NCI-H2029 treated with DMSO at 0.1 percent for 48 hours (cell line): ENCODE results near the gene CKB.

ENCODE experiments used
- DNase-seq: peaks from one replicate; lab custom pipeline; 2025; lab: John Stamatoyannopoulos, UW

CKB gene

GRCh38 chr14:103522649-103523574 is at the start of gene CKB:
Gene CKB (minus strand): TSS chr14:103522830. CDS start chr14:103522493, 337 bp downstream.
- peak; percentile 4 for DNase-seq

- no peak for DNase-seq
These were observed 46.8 kb upstream of the CKB start for GRCh38 chr14:103569408-103569807.

- DNase-seq, result no peak
These were observed 46.3 kb upstream of the CKB start for GRCh38 chr14:103568952-103569351.

DNA sequence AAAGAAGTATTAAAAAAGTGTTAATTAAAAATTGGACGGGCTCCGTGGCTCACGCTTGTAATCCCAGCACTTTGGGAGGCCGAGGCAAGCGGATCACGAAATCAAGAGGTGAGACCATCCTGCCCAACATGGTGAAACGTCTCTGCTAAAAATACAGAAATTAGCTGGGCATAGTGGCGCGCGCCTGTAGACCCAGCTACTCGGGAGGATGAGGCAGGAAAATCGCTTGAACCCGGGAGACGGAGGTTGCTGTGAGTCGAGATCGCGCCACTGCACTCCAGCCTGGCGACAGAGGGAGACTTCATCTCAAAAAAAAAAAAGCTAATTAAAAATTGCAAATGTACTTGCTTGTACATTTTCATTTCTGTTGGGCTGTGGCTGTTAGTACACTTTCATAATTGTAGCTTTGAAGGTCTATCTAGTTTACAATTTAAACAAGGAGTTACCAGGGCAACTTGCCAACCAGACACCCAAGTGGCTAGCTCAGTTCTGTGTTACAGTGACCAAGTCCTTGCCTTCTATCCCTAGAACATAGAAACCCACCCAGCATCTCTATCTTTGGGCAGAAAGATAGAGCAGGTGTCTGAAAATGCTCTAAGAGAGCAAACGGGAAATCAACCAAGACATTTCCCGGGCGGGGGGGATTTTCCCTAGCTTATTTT is 41.3 kb upstream of the CKB start:
- DNase-seq, result no peak

- DNase-seq, result no peak
These were observed 40.6 kb upstream of the CKB start for GRCh38 chr14:103563226-103563620.

DNA sequence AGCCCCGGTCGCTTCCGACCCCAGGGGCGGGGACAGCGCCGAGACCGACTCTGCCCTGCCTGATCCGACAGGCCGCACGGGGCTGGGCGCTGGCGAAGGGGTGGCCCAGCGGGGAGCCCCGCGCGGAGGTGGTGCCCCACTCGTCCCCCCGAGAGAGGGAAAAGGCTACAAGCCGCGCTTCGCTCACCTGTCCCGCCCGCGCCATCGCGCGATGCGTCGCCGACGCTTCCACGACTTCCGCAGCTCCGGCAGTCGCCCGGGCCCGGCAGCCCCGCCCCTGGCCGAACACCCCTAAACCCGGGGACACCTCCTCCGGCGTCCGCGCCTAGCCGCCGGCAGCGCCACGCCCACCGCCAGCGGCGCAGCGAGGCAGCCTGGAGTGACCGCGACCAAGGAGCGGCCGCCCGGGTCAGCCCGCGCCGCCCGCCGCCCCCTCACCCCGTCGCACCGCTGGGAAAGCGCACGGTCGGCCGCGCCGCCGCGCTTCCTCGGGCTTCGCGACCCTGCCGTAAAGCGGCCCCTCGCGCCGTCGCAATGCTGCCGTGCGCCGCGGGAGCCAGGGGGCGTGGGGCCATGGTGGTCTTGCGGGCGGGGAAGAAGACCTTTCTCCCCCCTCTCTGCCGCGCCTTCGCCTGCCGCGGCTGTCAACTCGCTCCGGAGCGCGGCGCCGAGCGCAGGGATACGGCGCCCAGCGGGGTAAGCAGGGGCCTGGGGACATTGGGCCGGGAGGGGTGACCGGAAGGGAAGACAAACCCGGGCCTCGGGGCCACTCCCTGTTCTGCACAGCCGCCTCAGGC is 40.0 kb upstream of the CKB start, which contains the start of the genes BAG5 and COA8:
Gene BAG5, minus strand, starts transcription at position 229 of the 797 bp plus-strand sequence. CDS start 1,493 bp downstream, outside the sequence.
Gene COA8, plus strand, starts transcription at position 532 of the 797 bp plus-strand sequence. Its CDS starts 42 bp downstream, at position 574.
- DNase-seq, result no peak

DNA sequence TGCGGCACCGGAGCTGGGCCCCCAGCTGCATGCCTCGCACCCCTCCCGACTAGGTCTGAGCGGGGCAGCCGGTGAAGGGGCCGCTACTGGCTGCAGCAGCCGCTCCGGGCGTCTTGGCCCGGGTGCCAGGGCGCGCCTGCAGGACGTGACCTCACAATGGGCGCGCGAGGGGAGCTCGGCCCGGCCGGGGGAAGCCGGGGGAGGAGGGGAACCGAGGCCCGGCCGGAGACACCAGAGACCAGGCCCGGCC is 39.5 kb upstream of the CKB start:
- DNase-seq, result no peak

DNA sequence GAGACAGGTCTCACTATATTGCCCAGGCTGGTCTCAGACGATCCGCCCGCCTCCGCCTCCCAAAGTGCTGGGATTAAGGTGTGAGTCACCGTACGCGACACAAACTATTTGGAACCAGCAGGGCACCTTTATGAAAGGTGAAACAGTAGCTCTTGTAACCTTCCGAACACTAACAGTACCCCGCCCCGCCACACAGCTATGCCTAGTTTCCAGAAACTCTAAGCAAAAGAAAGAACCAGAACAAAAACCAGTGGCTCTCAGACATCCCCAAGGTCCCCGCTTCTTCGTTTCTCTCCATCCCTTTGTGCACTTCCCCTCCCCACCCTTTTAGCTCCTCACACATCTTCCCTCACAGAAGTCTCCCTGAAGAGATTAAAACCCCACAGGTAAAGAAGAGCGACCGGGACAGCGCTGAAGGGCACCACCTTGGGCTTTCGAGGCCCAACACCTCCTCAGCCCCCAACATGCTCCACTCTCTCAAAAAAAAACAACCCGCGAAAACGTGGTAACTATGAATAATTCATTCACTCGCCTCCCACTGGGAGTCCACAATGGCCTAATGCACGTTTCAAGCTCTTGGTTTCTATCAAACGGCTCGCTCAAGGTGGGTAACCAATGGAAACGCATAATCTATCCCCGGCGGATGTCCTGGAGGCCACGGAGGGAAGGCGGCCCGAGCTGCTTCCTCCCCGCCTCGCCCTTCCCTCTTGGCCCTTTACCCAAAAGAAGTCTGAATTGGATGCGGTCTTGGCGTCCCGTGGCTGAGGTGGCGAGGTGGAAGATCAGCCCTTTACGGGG is 39.0 kb upstream of the CKB start:
- no peak for DNase-seq

GRCh38 chr14:103560691-103561090 is 38.1 kb upstream of the CKB start:
- DNase-seq, result no peak

GRCh38 chr14:103559766-103560165 is 37.1 kb upstream of the CKB start:
- DNase-seq, result no peak

DNA sequence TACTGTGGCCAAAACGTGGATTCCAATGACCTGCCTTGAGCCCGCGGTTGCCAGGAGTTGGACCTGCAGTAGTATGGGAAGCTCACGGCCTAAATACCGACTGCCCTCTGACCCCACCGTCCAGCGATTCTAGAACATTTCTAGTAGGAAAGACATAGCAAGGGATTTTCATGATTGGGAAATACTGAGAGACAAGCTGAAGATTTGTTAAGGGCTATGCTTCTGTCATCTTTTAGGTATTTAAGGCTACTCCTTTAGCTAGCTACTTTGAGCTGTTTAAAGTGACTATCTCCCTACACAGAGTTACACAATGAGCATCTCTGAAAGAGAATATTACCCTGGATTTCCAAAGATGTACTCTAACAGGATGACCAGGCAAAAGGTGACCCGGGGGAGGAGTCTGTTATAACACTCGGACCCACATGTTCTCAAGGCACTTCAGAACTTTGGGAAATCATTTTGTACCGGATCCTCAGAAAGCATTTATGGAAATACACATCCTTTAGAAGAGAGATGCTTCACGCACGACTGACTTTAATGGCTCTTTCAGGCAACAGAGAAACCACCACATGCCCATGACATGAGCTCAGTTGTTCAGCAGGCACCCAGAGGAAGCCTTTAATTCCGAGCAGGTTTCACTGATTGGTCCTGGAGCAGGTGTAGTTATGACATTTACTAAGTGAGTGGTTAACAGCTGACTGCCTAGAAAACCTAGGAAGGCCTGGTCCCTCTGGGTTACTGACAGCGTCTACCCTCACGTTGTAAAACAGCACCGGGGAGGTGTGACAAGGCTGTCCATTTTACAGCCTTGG is 35.6 kb upstream of the CKB start:
- DNase-seq, result no peak

DNA sequence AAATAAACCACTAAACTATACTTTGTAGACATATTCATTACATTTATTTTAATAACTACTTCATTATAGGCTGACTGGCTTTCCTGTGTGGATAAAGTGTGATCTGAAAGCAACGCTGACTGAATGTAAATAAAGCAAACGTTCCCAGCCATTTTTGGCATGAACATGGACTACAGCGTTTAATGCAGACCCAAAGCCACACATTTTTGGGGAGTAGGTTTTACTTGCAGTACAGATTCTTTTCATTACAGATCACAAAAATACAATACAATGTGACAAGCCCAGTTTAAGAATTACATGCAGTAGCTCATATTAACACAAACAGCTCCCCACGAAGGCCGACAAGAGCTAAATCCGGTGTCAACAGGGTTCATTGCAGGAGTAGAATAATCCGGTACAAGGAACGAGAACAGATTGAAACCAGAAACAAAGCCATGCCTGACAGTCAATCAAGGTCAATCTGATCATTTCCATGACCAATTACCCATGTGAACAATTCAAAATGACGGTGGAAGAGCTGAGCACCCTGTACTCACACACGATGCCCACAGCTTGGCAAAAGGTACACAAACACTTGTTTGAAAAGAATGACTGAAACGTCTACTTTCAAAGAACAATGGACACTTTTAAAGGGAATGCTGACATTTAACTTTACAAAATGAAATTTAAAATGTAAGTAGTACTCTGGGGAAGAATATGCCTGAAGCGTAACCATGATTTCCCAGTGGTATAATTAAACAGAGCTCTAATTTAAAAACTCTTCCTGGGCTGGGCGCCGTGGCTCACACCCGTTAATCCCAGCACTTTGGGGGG is 34.5 kb upstream of the CKB start:
- no peak for DNase-seq

DNA sequence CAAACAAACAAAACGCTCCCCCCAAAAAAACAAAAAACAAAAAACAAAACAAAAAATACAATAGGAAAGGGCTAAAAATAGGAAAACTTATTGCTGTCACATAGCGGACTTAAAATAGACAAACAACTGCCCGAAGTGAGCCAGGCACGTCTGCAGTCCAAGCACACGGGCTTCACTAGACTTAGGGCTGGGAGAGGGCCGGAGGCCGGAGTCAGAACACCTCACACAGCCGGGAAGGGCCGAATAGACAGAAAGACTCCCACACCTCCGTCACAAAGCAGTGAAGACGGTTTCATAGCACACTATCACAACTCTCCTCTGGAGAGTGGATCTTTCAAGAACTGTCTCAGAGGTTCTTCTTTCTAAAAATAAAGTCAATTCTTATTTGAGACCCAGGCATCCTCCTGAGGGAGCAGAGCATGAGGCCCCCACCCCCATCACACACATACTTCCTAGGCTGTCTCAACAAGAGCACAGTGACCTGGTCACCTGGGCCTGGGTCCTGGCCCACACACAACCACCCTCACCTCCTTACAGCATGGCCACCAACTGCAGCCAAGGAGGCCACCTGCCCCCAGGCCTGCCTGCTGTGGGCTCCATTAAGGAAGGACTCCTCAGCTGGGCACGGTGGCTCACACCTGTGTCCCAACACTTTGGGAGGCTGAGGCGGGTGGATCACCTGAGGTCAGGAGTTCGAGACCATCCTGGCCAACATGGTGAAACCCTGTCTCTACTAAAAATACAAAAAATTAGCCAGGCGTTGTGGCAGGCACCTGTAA is 33.1 kb upstream of the CKB start:
- no peak for DNase-seq

DNA sequence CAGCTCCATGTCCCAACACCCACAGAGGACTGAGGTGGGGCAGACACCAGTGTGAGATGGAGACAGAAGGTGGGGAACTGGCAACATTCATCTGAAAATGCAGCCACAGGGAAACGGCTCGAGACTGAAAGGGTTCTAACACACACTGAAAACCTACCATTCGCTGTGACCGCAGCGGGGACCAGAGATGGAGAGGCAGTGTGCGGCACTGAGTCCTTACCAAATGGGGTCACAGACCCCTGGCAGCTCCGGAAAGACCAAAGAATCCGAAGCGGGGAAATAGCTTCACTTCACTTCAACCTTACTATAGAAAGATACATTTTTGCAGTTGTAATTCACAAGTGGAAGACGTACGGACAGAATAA is 30.2 kb upstream of the CKB start:
- DNase-seq, result no peak

- DNase-seq, result no peak
These were observed 29.6 kb upstream of the CKB start for GRCh38 chr14:103552011-103552845.

- DNase-seq, result no peak
These were observed 28.7 kb upstream of the CKB start for GRCh38 chr14:103551338-103551762.

DNA sequence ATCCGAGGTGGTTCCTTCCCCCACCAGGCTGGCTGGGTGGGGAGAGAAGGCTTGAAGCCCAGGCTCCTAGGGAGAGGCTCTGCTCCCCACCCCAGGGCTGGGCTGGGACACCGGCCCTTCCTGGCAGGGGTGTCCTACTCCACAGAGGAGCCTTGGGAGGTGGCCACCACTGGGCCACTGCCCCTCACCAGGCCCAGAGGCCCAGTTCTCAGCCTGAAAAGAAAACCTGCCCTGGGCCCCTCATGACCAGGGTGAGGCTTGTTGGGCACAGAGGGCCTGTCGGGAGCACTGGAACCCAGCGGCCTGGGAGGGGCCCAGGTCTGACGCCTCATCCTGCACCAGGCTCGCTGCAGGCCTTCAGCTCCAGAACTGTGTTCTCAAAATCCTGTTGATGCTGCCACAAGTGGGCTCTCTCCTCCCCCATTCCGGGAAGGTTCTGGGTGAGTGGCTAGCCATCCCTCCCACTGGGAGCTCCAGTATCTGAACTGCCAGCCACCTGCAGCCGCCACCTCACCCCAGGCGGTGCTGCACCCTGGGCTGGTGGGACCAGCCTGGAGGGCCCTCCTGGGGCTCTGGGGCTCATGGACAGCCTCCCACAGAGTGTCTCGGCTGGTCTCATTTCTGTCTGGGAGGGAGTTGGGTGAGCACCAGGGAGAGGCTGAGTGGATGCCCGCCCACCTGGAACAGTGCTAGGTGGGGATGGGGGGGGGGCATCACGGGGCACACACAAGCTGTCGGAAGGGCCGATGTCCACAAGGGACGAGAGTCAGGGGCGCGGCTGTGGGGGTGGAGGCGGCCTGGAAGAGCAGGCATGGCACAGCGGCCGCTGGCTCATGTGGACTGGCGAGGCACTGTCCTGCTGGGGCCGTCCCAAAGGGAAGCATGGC is 28.1 kb upstream of the CKB start:
- DNase-seq, result no peak
